Lung (tissue), 12 donors: ENCODE results near the gene SLC15A3. TPM values are rescaled to one million over a fixed set of nuclear protein-coding genes. Genes with fewer than 3 reads are reported as not detected.

Source experiments
- ATAC-seq: fragments of 200-7000 bp; cut with Tn5 transposase; one replicate; pipeline ENCODE4 v1.9.1; 2020; ENCODE audit warnings: moderate number of reproducible peaks; ENCODE audit not compliant: insufficient read depth, low FRiP score
- DNase-seq, 3 donors: peaks; one replicate each; pipeline ENCODE4 v3.0.0-alpha.2; 2013 to 2017
- H3K27ac ChIP-seq, 2 donors: one replicate each; pipeline ENCODE4 v1.5.1; 2013; ENCODE audit warnings: mild to moderate bottlenecking in 2 of 2, moderate library complexity in 2 of 2, control low read depth in 1 of 2, inconsistent platforms in 1 of 2, low read depth in 1 of 2, low read length in 1 of 2
- H3K27me3 ChIP-seq, 3 donors: one replicate each; pipeline ENCODE4 v1.5.1; 2013; ENCODE audit warnings: low read length in 2 of 3; ENCODE audit not compliant: control insufficient read depth in 3 of 3, insufficient read depth in 3 of 3
- H3K36me3 ChIP-seq, 4 donors: one replicate each; pipeline ENCODE4 v1.5.1; 2013; ENCODE audit warnings: low read length in 4 of 4, mild to moderate bottlenecking in 1 of 4, moderate library complexity in 1 of 4; ENCODE audit not compliant: control insufficient read depth in 4 of 4, insufficient read depth in 4 of 4
- H3K4me1 ChIP-seq, 5 donors: one replicate each; pipeline ENCODE4 v1.5.1; 2013; ENCODE audit warnings: low read length in 5 of 5, mild to moderate bottlenecking in 2 of 5, moderate library complexity in 1 of 5; ENCODE audit not compliant: control insufficient read depth in 5 of 5, insufficient read depth in 5 of 5
- H3K4me3 ChIP-seq: one replicate; pipeline ENCODE4 v1.5.1; 2013; ENCODE audit warnings: mild to moderate bottlenecking, control low read depth, moderate library complexity
- H3K9ac ChIP-seq, 2 donors: one replicate each; pipeline ENCODE4 v1.5.1; 2013; ENCODE audit warnings: low read length in 2 of 2, control low read depth in 1 of 2; ENCODE audit not compliant: insufficient read depth in 1 of 2
- H3K9me3 ChIP-seq, 4 donors: one replicate each; pipeline ENCODE4 v1.5.1; 2013; ENCODE audit warnings: low read length in 3 of 4, mild to moderate bottlenecking in 1 of 4, moderate library complexity in 1 of 4; ENCODE audit not compliant: control insufficient read depth in 4 of 4, insufficient read depth in 3 of 4
- WGBS, 2 donors: extraction: QIAGEN DNeasy Blood & Tissue Kit; methylation state at CpG; one replicate each; pipeline ENCODE4 v1.1.7; 2013; 5-methylcytosine and 5-hydroxymethylcytosine counted together
- polyA plus RNA-seq, 2 donors: library from polyadenylated mRNA; stranded (reverse); fragments of 200-250 nt; gene quantifications; one replicate each; pipeline ENCODE4 v1.2.1, GENCODE V29; 2013
- total RNA-seq, 2 donors: library from RNA; depleted of rRNA in 1 of 2; stranded (reverse); fragments of >200 nt in 1 of 2; gene quantifications; one replicate each; pipeline ENCODE4 v1.2.1, GENCODE V29; 2014 to 2021
- TF ChIP-seq, protein P1 (sequence below): IDR thresholded peaks from 2 replicates; pipeline ENCODE4 v1.5.1; 2012; ENCODE audit warnings: mild to moderate bottlenecking; ENCODE audit errors: control extremely low read depth, extremely low read depth
- donor health status: control.
- donor health status: control.
- donor health status: Bipolar disorder and iron deficiency.
- donor health status: healthy.
- donor health status: DM: yes; HTN: yes; CAD: no.

Gene SLC15A3
- total and polyA plus RNA-seq, 4 donors = 29.9 to 166 (median 98.6) TPM

DNA sequence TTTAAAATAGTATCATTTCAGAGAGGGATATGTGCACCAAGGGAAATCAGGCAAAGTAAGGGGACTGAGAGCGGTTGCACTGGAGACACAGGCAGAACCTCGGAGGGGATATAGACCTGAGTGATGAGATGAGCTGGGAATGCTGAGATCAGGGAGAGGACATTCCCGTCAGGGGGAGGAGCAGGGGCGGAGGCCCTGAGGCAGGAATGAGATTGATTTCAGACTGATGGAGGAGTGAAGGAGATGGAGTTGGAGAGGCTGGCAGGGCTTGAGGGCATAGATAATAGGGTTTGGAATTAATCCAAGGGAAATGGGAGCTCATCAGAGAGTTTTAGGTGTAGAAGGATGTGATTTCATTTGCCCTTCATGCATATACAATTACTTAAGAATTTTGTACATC, 32.7 kb upstream of the SLC15A3 start:
- H3K4me3 ChIP-seq = no peak overlapping the region
- H3K27ac ChIP-seq = no peak overlapping the region
- ATAC-seq (no peak), DNase-seq (no peak)
- 73 to 83% methylated on average over 4 of the region's 4 CpGs for WGBS, 2 donors
- no peaks in the 10 kb centered on the region for H3K4me1 ChIP-seq
- no peaks in the 10 kb centered on the region for H3K36me3 ChIP-seq
- H3K9ac ChIP-seq = no peak overlapping the region
- TF ChIP-seq, protein P1, sequence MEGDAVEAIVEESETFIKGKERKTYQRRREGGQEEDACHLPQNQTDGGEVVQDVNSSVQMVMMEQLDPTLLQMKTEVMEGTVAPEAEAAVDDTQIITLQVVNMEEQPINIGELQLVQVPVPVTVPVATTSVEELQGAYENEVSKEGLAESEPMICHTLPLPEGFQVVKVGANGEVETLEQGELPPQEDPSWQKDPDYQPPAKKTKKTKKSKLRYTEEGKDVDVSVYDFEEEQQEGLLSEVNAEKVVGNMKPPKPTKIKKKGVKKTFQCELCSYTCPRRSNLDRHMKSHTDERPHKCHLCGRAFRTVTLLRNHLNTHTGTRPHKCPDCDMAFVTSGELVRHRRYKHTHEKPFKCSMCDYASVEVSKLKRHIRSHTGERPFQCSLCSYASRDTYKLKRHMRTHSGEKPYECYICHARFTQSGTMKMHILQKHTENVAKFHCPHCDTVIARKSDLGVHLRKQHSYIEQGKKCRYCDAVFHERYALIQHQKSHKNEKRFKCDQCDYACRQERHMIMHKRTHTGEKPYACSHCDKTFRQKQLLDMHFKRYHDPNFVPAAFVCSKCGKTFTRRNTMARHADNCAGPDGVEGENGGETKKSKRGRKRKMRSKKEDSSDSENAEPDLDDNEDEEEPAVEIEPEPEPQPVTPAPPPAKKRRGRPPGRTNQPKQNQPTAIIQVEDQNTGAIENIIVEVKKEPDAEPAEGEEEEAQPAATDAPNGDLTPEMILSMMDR = no peak
- no peaks in the 10 kb centered on the region for H3K27me3 ChIP-seq
- peaks cover 0 to 1% (median 0%) of the 10 kb centered on the region in 4 donors for H3K9me3 ChIP-seq

DNA sequence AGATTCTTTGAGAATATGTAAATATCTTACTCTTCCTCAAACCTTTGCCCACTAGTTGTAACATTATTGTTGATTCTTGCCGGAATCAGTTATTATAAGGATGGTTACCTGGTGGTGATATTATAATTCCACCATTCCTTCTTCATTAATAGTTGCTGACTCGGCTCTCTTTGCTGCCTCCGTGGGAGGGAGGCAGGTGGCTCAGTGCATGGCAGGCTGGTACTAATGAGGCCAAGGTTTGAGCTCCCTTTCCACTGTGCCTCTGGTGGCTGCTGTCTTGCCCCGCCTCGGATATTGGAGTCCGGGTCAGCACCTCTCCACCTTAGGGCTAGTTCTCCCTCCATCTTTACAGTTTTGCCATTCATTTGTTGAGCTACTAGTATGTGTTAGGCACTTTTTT, 32.2 kb upstream of the SLC15A3 start:
- TF ChIP-seq, protein P1 = no peak
- Histone ChIP-seq H3K9ac (no peak overlapping the region), H3K4me1 (no peaks in the 10 kb centered on the region), H3K27me3 (no peaks in the 10 kb centered on the region), H3K27ac (no peak overlapping the region), H3K4me3 (no peak overlapping the region), H3K9me3 (peaks cover 0 to 1% (median 0%) of the 10 kb centered on the region in 4 donors), H3K36me3 (no peaks in the 10 kb centered on the region)
- ATAC-seq = no peak
- 73 to 76% methylated on average over 6 of the region's 6 CpGs for WGBS, 2 donors
- DNase-seq = no peak

DNA sequence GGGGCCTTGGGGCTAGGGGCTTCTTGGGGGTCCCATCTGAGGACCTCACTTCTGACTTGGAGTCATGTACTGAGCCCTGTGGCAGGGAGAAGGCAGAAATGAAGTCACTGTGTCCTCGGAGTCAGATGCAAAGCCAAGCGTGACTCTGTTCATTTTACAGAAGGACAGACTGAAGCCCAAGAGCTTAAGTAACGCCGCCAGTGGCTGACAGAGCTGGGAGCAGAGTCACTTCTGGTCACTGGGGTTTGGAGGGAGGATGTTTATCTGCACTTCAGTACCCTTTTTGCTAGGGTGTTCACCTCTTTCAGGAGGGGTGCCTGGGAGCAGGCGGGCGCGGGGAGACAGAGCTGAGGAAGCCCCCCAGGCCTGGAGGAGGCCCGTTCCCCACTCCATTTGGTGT, 30.2 kb upstream of the SLC15A3 start:
- TF ChIP-seq, protein P1 = no peak
- no peaks in the 10 kb centered on the region for H3K9me3 ChIP-seq
- 90 to 93% methylated on average over 8 of the region's 8 CpGs for WGBS, 2 donors
- no peaks in the 10 kb centered on the region for H3K27me3 ChIP-seq
- no peaks in the 10 kb centered on the region for H3K36me3 ChIP-seq
- no peak overlapping the region for H3K9ac ChIP-seq
- no peak overlapping the region for H3K27ac ChIP-seq
- no peak for DNase-seq
- no peak overlapping the region for H3K4me3 ChIP-seq
- no peak for ATAC-seq
- H3K4me1 ChIP-seq = no peaks in the 10 kb centered on the region

DNA sequence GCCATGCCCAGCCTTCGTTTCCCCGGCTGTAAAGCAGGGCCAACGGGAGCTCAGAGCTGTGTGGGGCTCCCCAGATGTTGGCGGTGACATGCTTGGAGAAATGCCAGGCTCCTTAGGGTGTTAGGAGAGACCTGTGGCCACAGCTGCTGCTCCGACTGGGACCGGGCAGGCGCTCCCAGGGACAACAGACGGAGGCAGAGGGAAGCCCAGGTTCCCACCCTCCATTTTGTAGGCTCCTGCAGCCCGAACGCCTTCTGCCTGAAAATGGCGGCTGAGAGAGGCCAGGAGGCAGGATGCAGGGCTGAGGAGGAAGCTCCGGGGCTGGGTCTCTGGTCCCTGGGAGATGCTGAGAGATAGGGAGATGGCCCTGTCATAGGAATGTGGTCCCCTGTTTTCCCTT, 29.5 kb upstream of the SLC15A3 start:
- H3K9me3 ChIP-seq = no peaks in the 10 kb centered on the region
- no peak overlapping the region for H3K27ac ChIP-seq
- no peaks in the 10 kb centered on the region for H3K27me3 ChIP-seq
- no peak for DNase-seq
- H3K9ac ChIP-seq = no peak overlapping the region
- no peaks in the 10 kb centered on the region for H3K36me3 ChIP-seq
- no peak for ATAC-seq
- H3K4me3 ChIP-seq = no peak overlapping the region
- WGBS, 2 donors = 81 to 92% methylated on average over 11 to 12 of the region's 12 CpGs
- TF ChIP-seq, protein P1 = no peak
- H3K4me1 ChIP-seq = no peaks in the 10 kb centered on the region
